Measurements from ENCODE around the gene EIF3F. TPM values are rescaled to one million over a fixed set of nuclear protein-coding genes. Genes with fewer than 3 reads are reported as not detected.

Gene EIF3F
- total and polyA plus RNA-seq, 2 of the 4 experiments (the other 2 are of a cell fraction): 279 to 306 TPM

- Histone ChIP-seq H3K9ac (ENCODE audit: low read depth, low read length) (peak overlapping the region; percentile 24; the same call in 1 of the 2 replicates), H3K9me1 (ENCODE audit: insufficient read depth, low read length) (peaks cover 13% of the 10 kb centered on the region), H2BK20ac (ENCODE audit: low read depth, low read length) (peak overlapping the region; percentile 95), H2BK15ac (ENCODE audit: low read depth, low read length) (peak overlapping the region; percentile 99; the same call in 2 of the 3 replicates), H3K56ac (ENCODE audit: extremely low read depth, insufficient read depth, low read length) (peak overlapping the region; percentile 18; the same call in 1 of the 2 replicates), H2AK9ac (replicated peaks; ENCODE audit: low read depth, low read length, poor library complexity) (peak overlapping the region; percentile 65), H3K27me3 (ENCODE audit: control insufficient read depth, insufficient read depth, low read length) (no peaks in the 10 kb centered on the region), H3K79me1 (ENCODE audit: low read depth in 1 of 2, low read length in 2 of 2) (peaks cover 0 to 19% of the 10 kb centered on the region in 2 experiments; a peak in 2 of 4 replicates), H2BK120ac (ENCODE audit: low read depth, low read length) (peak overlapping the region; percentile 97), H2AFZ (replicated peaks; ENCODE audit: low read length, poor library complexity) (peak overlapping the region; percentile 17), H3K27ac (ENCODE audit: insufficient read depth, low read length) (peak overlapping the region; percentile 78), H3K36me3 (ENCODE audit: control insufficient read depth, insufficient read depth, low read length) (no peaks in the 10 kb centered on the region), H4K8ac (ENCODE audit: low read depth in 2 of 2, low read length in 2 of 2) (peak overlapping the region; percentile 68 to 76), H3K4ac (ENCODE audit: low read depth, low read length) (peak overlapping the region; percentile 95), H3K4me3 (ENCODE audit: insufficient read depth, low read depth, low read length) (no peak overlapping the region), H3K9me3 (ENCODE audit: control insufficient read depth, insufficient read depth, low read length) (no peaks in the 10 kb centered on the region), H3K14ac (replicated peaks; ENCODE audit: low read depth, low read length) (peak overlapping the region; percentile 93), H3K23ac (ENCODE audit: low read depth, low read length) (peak overlapping the region; percentile 91; the same call in 1 of the 2 replicates), H2BK5ac (ENCODE audit: low read depth, low read length, poor library complexity, severe bottlenecking) (peak overlapping the region; percentile 98), H4K20me1 (ENCODE audit: insufficient read depth, low read length) (no peaks in the 10 kb centered on the region), H3K4me1 (ENCODE audit: control insufficient read depth, insufficient read depth, low read length) (peaks cover 32% of the 10 kb centered on the region), H3K4me2 (ENCODE audit: low read depth, low read length) (peak overlapping the region; percentile 13; the same call in 1 of the 2 replicates), H4K5ac (ENCODE audit: low read depth, low read length) (peak overlapping the region; percentile 88), H4K91ac (ENCODE audit: insufficient read depth, low read depth, low read length) (peak overlapping the region; percentile 92), H3K18ac (ENCODE audit: low read depth, low read length) (peak overlapping the region; percentile 70; the same call in 1 of the 2 replicates), H2AK5ac (ENCODE audit: low read depth, low read length) (peak overlapping the region; percentile 81)
- DNase-seq (peak; percentile 74), ATAC-seq (ENCODE audit: low read depth) (peak; percentile 10)
- intact Hi-C loops (cut with micrococcal nuclease) (loop anchor here (5.0 kb wide), 1 partner anchor 76 kb away; no protein-coding TSS in a partner anchor), dilution Hi-C loops (cut with HindIII; ENCODE audit: low sequenced_read_pairs, unreplicated experiment) (no loop called here), in situ Hi-C loops (cut with MboI; ENCODE audit: low sequenced_read_pairs) (no loop called here)
- no TSS peak for BruUV-seq (replicated peaks)
- ChIA-PET CTCF (interaction anchor here (1.4 kb wide), 1 partner anchor 19 kb away, joined by 7 read pairs; the partner anchor contains the start of gene EIF3F), POLR2A (ENCODE audit: unreplicated experiment) (no interaction called here)
- TF ChIP-seq RAD21 (IDR thresholded peaks at IDR 0.05; ENCODE audit: low read length) (no peak), CEBPB (IDR thresholded peaks at IDR 0.05; ENCODE audit: low read depth, low read length) (peak; percentile 64)
These were observed 19.3 kb upstream of the EIF3F start for GRCh38 chr11:7967826-7968225.
